Sigmoid colon (tissue), 7 donors: ENCODE data around the gene CLSTN2. TPM values are rescaled to one million over a fixed set of nuclear protein-coding genes. Genes with fewer than 3 reads are reported as not detected.

Source experiments
- DNase-seq: peaks from one replicate; pipeline ENCODE4 v3.0.0-alpha.2; 2019
- H3K27ac ChIP-seq, 4 donors: fragments of 200-600 bp; sonication (generic); one replicate each; pipeline ENCODE4 v1.5.1; 2016 to 2019; ENCODE audit warnings: mild to moderate bottlenecking in 1 of 4
- H3K27me3 ChIP-seq, 3 donors: fragments of 200-600 bp; sonication (generic); one replicate each; pipeline ENCODE4 v1.5.1; 2019; ENCODE audit warnings: mild to moderate bottlenecking in 1 of 3
- H3K36me3 ChIP-seq, 4 donors: fragments of 200-600 bp; sonication (generic); one replicate each; pipeline ENCODE4 v1.5.1; 2016 to 2019
- H3K4me1 ChIP-seq, 4 donors: fragments of 200-600 bp; sonication (generic); one replicate each; pipeline ENCODE4 v1.5.1; 2017 to 2019
- H3K4me3 ChIP-seq, 4 donors: fragments of 200-600 bp; sonication (generic); one replicate each; pipeline ENCODE4 v1.5.1; 2017 to 2019; ENCODE audit warnings: mild to moderate bottlenecking in 2 of 4, moderate library complexity in 1 of 4
- H3K9me3 ChIP-seq, 4 donors: fragments of 200-600 bp in 3 of 4; sonication (generic) in 3 of 4; one replicate each; pipeline versions ENCODE4 v1.5.1 to v1.6.1; 2013 to 2019
- CTCF ChIP-seq, 4 experiments: fragments of 450-650 bp in 3 of 4; fragments of 200-600 bp in 1 of 4; IDR thresholded peaks; one replicate each; pipeline ENCODE4 v1.5.1; 2016 to 2019; ENCODE audit warnings: antibody characterized with exemption in 4 of 4, mild to moderate bottlenecking in 3 of 4, moderate library complexity in 2 of 4
- EP300 ChIP-seq, 4 donors: sonication (generic); formaldehyde crosslinking; IDR thresholded peaks; one replicate each; pipeline ENCODE4 v1.6.1; 2017; ENCODE audit warnings: antibody characterized with exemption in 4 of 4
- POLR2A ChIP-seq, 2 donors: fragments of 450-650 bp; IDR thresholded peaks; one replicate each; pipeline ENCODE4 v1.6.1; 2016; ENCODE audit warnings: antibody characterized with exemption in 2 of 2, mild to moderate bottlenecking in 2 of 2, moderate library complexity in 2 of 2
- POLR2AphosphoS5 ChIP-seq, 4 donors: sonication (generic); formaldehyde crosslinking; IDR thresholded peaks; one replicate each; pipeline ENCODE4 v1.6.1; 2017; ENCODE audit warnings: antibody characterized with exemption in 4 of 4
- WGBS, 2 donors: extraction: QIAGEN DNeasy Blood & Tissue Kit; methylation state at CpG; one replicate each; pipeline ENCODE4 v1.1.7; 2013; 5-methylcytosine and 5-hydroxymethylcytosine counted together
- intact Hi-C: fragments of 100-400 bp; cut with DNase I; formaldehyde crosslinking; loops from one replicate; pipeline ENCODE4 v1.15.1; 2023
- polyA plus RNA-seq, 3 donors: library from polyadenylated mRNA; stranded (reverse); fragments of 200-250 nt; gene quantifications; one replicate each; pipeline ENCODE4 v1.2.3, GENCODE V29; 2013
- total RNA-seq, 4 donors: library from RNA; depleted of rRNA; stranded (reverse); fragments of >200 nt; gene quantifications; one replicate each; pipeline ENCODE4 v1.1.0, GENCODE V29; 2016
- donor health status: healthy with polysubstance abuse.
- donor health status: Bipolar disorder and iron deficiency.
- donor health status: healthy.

The CLSTN2 gene
- total and polyA plus RNA-seq, 7 donors = 0.23 to 8.3 (median 2.7) TPM

GRCh38 chr3:140403608-140404007 is 468.6 kb downstream of the CLSTN2 start:
- TF ChIP-seq POLR2AphosphoS5 (IDR thresholded peaks at IDR 0.05) (no peak), CTCF (IDR thresholded peaks at IDR 0.05) (no peak), EP300 (IDR thresholded peaks at IDR 0.05) (no peak), POLR2A (IDR thresholded peaks at IDR 0.05) (no peak)
- Histone ChIP-seq H3K36me3 (no peaks in the 10 kb centered on the region), H3K27ac (no peak overlapping the region), H3K27me3 (no peaks in the 10 kb centered on the region), H3K4me1 (no peaks in the 10 kb centered on the region), H3K4me3 (no peak overlapping the region), H3K9me3 (no peaks in the 10 kb centered on the region)
- intact Hi-C loops = no loop called here
- 76 to 86% methylated on average over 6 of the region's 6 CpGs for WGBS, 2 donors
- DNase-seq = no peak

GRCh38 chr3:140406655-140407054 is 471.7 kb downstream of the CLSTN2 start:
- intact Hi-C loops = no loop called here
- Histone ChIP-seq H3K4me3 (no peak overlapping the region), H3K36me3 (no peaks in the 10 kb centered on the region), H3K27ac (no peak overlapping the region), H3K27me3 (no peaks in the 10 kb centered on the region), H3K4me1 (no peaks in the 10 kb centered on the region), H3K9me3 (no peaks in the 10 kb centered on the region)
- no peak for TF ChIP-seq POLR2AphosphoS5 (IDR thresholded peaks at IDR 0.05)
- no peak for TF ChIP-seq CTCF (IDR thresholded peaks at IDR 0.05)
- no peak for TF ChIP-seq EP300 (IDR thresholded peaks at IDR 0.05)
- no peak for TF ChIP-seq POLR2A (IDR thresholded peaks at IDR 0.05)
- DNase-seq = no peak

GRCh38 chr3:140408252-140408651 is 473.3 kb downstream of the CLSTN2 start:
- H3K4me1 ChIP-seq = no peaks in the 10 kb centered on the region
- DNase-seq = no peak
- H3K36me3 ChIP-seq = no peaks in the 10 kb centered on the region
- WGBS, 2 donors = 91 to 93% methylated on average over 3 of the region's 3 CpGs
- H3K27me3 ChIP-seq = no peaks in the 10 kb centered on the region
- no peak overlapping the region for H3K4me3 ChIP-seq
- intact Hi-C loops = no loop called here
- no peak overlapping the region for H3K27ac ChIP-seq
- H3K9me3 ChIP-seq = no peaks in the 10 kb centered on the region
- TF ChIP-seq EP300 (IDR thresholded peaks at IDR 0.05) = no peak
- TF ChIP-seq CTCF (IDR thresholded peaks at IDR 0.05) = no peak
- TF ChIP-seq POLR2A (IDR thresholded peaks at IDR 0.05) = no peak

- H3K36me3 ChIP-seq = no peaks in the 10 kb centered on the region
- H3K4me3 ChIP-seq = no peak overlapping the region
- TF ChIP-seq EP300 (IDR thresholded peaks at IDR 0.05) (no peak), CTCF (IDR thresholded peaks at IDR 0.05) (no peak), POLR2AphosphoS5 (IDR thresholded peaks at IDR 0.05) (no peak), POLR2A (IDR thresholded peaks at IDR 0.05) (no peak)
- H3K27ac ChIP-seq = no peak overlapping the region
- intact Hi-C loops = no loop called here
- no peaks in the 10 kb centered on the region for H3K27me3 ChIP-seq
- peaks cover 0 to 8% (median 3%) of the 10 kb centered on the region in 4 donors for H3K4me1 ChIP-seq
- no peak for DNase-seq
- no peaks in the 10 kb centered on the region for H3K9me3 ChIP-seq
- WGBS, 2 donors = 72 to 78% methylated on average over 3 of the region's 3 CpGs
Measured at GRCh38 chr3:140416666-140417065, 481.7 kb downstream of the CLSTN2 start.

- DNase-seq = no peak
- H3K27me3 ChIP-seq = no peaks in the 10 kb centered on the region
- intact Hi-C loops = no loop called here
- H3K9me3 ChIP-seq = no peaks in the 10 kb centered on the region
- TF ChIP-seq POLR2A (IDR thresholded peaks at IDR 0.05) = no peak
- no peak for TF ChIP-seq POLR2AphosphoS5 (IDR thresholded peaks at IDR 0.05)
- H3K4me3 ChIP-seq = no peak overlapping the region
- H3K4me1 ChIP-seq = peaks cover 0 to 8% (median 3%) of the 10 kb centered on the region in 4 donors
- no peaks in the 10 kb centered on the region for H3K36me3 ChIP-seq
- 50 to 60% methylated on average over 9 of the region's 9 CpGs for WGBS, 2 donors
- no peak overlapping the region for H3K27ac ChIP-seq
Measured at GRCh38 chr3:140420621-140421357, 485.8 kb downstream of the CLSTN2 start.
